Activated naive CD4-positive, alpha-beta T cell treated with anti-CD3 and anti-CD28 coated beads, Interleukin-2, amount 50 U/mL, for 24 hours (primary cell): ENCODE results near the gene ARMC7.
A peak's percentile ranks its signal among the peaks of the same experiment; 100 is the strongest.
"Not testable (repeated sequence)": the region's sequence is repeated elsewhere in the genome, so short reads cannot be mapped to it uniquely, and the experiment has no call there.

Experiments
- H3K27ac Mint-ChIP-seq: one replicate; pipeline ENCODE4 v1.8.0; 2021; ENCODE audit warnings: mild to moderate bottlenecking, mixed read lengths
- H3K27me3 Mint-ChIP-seq: one replicate; pipeline ENCODE4 v1.8.0; 2021; ENCODE audit warnings: mixed read lengths
- H3K36me3 Mint-ChIP-seq: one replicate; pipeline ENCODE4 v1.8.0; 2021; ENCODE audit warnings: mixed read lengths
- H3K4me1 Mint-ChIP-seq: one replicate; pipeline ENCODE4 v1.8.0; 2021; ENCODE audit warnings: mixed read lengths
- H3K4me3 Mint-ChIP-seq: one replicate; pipeline ENCODE4 v1.8.0; 2021; ENCODE audit warnings: mild to moderate bottlenecking, mixed read lengths
- H3K9me3 Mint-ChIP-seq: one replicate; pipeline ENCODE4 v1.8.0; 2021; ENCODE audit warnings: mixed read lengths

The ARMC7 gene

GRCh38 chr17:75147878-75148546, 38.2 kb downstream of the ARMC7 start:
- H3K36me3 Mint-ChIP-seq, result peaks cover 11% of the 10 kb centered on the region

GRCh38 chr17:75151930-75152329, 42.2 kb downstream of the ARMC7 start:
- no peaks in the 10 kb centered on the region for H3K9me3 Mint-ChIP-seq
- peak overlapping the region; percentile 93 for H3K4me3 Mint-ChIP-seq
- peaks cover 6% of the 10 kb centered on the region for H3K36me3 Mint-ChIP-seq
- no peaks in the 10 kb centered on the region for H3K27me3 Mint-ChIP-seq
- H3K4me1 Mint-ChIP-seq, result peaks cover 33% of the 10 kb centered on the region
- H3K27ac Mint-ChIP-seq, result peak overlapping the region; percentile 57

More at GRCh38 chr17:75147878-75148546, 38.2 kb downstream of the ARMC7 start:
- H3K4me1 Mint-ChIP-seq, result peaks cover 17% of the 10 kb centered on the region
- no peak overlapping the region for H3K4me3 Mint-ChIP-seq
- no peaks in the 10 kb centered on the region for H3K9me3 Mint-ChIP-seq
- H3K27me3 Mint-ChIP-seq, result no peaks in the 10 kb centered on the region
- H3K27ac Mint-ChIP-seq, result peak overlapping the region; percentile 35

- Mint-ChIP-seq H3K27ac (peak overlapping the region; percentile 41), H3K27me3 (no peaks in the 10 kb centered on the region), H3K4me1 (peaks cover 33% of the 10 kb centered on the region), H3K4me3 (peak overlapping the region; percentile 93), H3K9me3 (no peaks in the 10 kb centered on the region), H3K36me3 (peaks cover 2% of the 10 kb centered on the region)
Observed at GRCh38 chr17:75152523-75152921, 42.8 kb downstream of the ARMC7 start.

- Mint-ChIP-seq H3K27me3 (no peaks in the 10 kb centered on the region), H3K4me1 (peaks cover 33% of the 10 kb centered on the region), H3K27ac (peak overlapping the region; percentile 53), H3K4me3 (peak overlapping the region; percentile 93), H3K9me3 (no peaks in the 10 kb centered on the region), H3K36me3 (peaks cover 2% of the 10 kb centered on the region)
Observed at GRCh38 chr17:75152922-75153779, 43.4 kb downstream of the ARMC7 start.

- Mint-ChIP-seq H3K27ac (peak overlapping the region; percentile 53), H3K9me3 (no peaks in the 10 kb centered on the region), H3K4me3 (peak overlapping the region; percentile 93), H3K27me3 (no peaks in the 10 kb centered on the region), H3K36me3 (no peaks in the 10 kb centered on the region), H3K4me1 (peaks cover 33% of the 10 kb centered on the region)
Observed at GRCh38 chr17:75153780-75154194, 44.0 kb downstream of the ARMC7 start.

DNA sequence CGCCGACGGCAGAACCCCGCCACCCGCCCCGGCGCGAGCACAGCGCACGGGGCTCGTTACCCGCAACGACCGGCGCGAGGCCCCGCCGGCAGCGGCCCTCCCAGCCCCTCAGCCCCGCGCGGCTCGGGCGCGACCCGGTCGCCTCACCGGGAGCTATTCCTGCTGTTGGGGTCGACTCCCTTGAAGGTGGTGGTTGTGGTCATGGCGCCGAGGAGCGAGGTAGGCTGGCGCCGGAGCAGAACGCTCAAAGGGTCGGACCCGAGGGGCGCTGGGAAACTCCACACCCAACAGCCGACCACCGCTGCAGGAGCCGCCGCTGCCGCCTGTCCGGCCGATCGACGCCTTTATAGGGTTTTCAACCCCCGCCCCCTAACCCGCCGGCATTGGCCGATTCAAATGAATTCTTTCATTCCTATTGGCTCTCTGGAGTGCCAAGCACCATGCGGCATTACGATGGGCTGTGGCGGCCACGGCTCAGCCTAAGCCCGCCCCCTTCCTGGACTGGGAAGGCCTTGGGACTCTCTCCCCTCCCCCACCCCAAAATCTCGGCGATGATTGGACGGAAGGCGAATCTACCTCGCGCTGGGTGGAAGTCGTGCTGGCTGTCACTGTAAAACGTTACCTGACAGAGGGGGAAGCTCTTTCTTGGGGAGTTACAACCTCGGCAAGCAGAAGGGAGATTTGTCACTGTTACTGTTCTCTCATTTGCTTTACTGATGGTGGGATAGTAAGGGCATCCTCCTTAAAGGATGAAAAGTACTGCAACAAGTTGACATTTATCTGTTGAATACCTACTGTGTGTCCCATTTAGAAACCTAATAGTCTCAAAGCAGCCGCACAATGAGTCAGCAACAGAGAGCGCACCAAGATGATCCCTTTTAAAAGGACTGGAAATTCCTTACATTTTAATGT, 44.7 kb downstream of the ARMC7 start, which contains the start of gene JPT1:
JPT1 (minus strand) TSS at position 318 of the 912 bp plus-strand sequence; CDS start at position 203, 115 bp downstream.
- H3K27ac Mint-ChIP-seq, result peak within 1 kb of the TSS; percentile 93
- H3K4me1 Mint-ChIP-seq, result peaks cover 38% of the 10 kb centered on the region
- no peaks in the 10 kb centered on the region for H3K9me3 Mint-ChIP-seq
- H3K27me3 Mint-ChIP-seq, result no peaks in the 10 kb centered on the region
- H3K4me3 Mint-ChIP-seq, result peak within 1 kb of the TSS; percentile 93
- H3K36me3 Mint-ChIP-seq, result no peaks in the 10 kb centered on the region

GRCh38 chr17:75155191-75155601, 45.4 kb downstream of the ARMC7 start:
- Mint-ChIP-seq H3K9me3 (no peaks in the 10 kb centered on the region), H3K27me3 (no peaks in the 10 kb centered on the region), H3K4me3 (no peak overlapping the region), H3K4me1 (peaks cover 36% of the 10 kb centered on the region), H3K36me3 (no peaks in the 10 kb centered on the region), H3K27ac (peak overlapping the region; percentile 12)

GRCh38 chr17:75158480-75158879, 48.7 kb downstream of the ARMC7 start:
- H3K9me3 Mint-ChIP-seq, H3K27me3 Mint-ChIP-seq, H3K4me3 Mint-ChIP-seq, H3K36me3 Mint-ChIP-seq, H3K27ac Mint-ChIP-seq: not testable (repeated sequence)
- H3K4me1 Mint-ChIP-seq, result peaks cover 24% of the 10 kb centered on the region

GRCh38 chr17:75159196-75160031, 49.6 kb downstream of the ARMC7 start:
- Mint-ChIP-seq H3K27ac (no peak overlapping the region), H3K4me3 (no peak overlapping the region), H3K9me3 (no peaks in the 10 kb centered on the region), H3K36me3 (peaks cover 1% of the 10 kb centered on the region), H3K4me1 (peaks cover 22% of the 10 kb centered on the region), H3K27me3 (no peaks in the 10 kb centered on the region)

GRCh38 chr17:75160211-75160610, 50.4 kb downstream of the ARMC7 start:
- Mint-ChIP-seq H3K4me1 (peaks cover 15% of the 10 kb centered on the region), H3K27me3 (no peaks in the 10 kb centered on the region)

DNA sequence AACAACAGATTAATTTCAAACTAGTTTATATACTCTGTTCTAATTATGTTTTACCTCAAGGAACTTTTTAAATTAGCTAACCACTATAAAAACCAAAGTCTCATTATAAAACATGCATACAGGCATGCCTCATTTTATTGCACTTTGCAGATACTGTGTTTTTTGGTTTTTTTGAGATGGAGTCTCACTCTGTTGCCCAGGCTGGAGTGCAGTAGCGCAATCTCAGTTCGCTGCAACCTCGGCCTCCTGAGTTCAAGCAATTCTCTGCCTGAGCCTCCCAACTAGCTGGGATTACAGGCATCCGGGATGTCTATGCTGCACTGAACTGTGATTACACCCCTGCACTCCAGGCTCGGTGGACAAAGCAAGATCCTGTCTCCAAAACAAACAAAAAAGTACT, 53.3 kb downstream of the ARMC7 start:
- Mint-ChIP-seq H3K4me1 (peaks cover 10% of the 10 kb centered on the region), H3K9me3 (no peaks in the 10 kb centered on the region), H3K4me3 (no peak overlapping the region), H3K27ac (no peak overlapping the region), H3K27me3 (no peaks in the 10 kb centered on the region), H3K36me3 (peaks cover 3% of the 10 kb centered on the region)

More at GRCh38 chr17:75160211-75160610, 50.4 kb downstream of the ARMC7 start:
- no peaks in the 10 kb centered on the region for H3K9me3 Mint-ChIP-seq
- no peak overlapping the region for H3K27ac Mint-ChIP-seq
- no peak overlapping the region for H3K4me3 Mint-ChIP-seq
- H3K36me3 Mint-ChIP-seq, result peaks cover 1% of the 10 kb centered on the region

- not testable (repeated sequence) for H3K4me1 Mint-ChIP-seq, H3K9me3 Mint-ChIP-seq, H3K27ac Mint-ChIP-seq, H3K4me3 Mint-ChIP-seq, H3K36me3 Mint-ChIP-seq, H3K27me3 Mint-ChIP-seq
Observed at GRCh38 chr17:75164606-75165005, 54.8 kb downstream of the ARMC7 start.

DNA sequence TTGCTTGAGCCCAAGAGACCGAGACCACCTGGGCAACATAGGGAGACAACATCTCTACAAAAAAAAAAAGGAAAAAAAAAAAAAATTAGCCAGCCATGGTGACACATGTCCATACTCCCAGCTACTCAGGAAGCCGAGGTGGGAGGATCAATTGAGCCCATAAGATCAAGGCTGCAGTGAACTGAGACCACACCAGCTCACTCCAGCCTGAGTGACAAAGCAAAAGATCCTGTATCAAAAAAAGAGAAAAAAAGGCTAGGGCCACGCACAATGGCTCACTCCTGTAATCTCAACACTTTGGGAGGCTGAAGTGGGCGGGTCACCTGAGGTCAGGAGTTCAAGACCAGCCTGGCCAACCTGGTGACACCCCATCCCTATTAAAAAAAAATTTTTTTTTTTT, 59.2 kb downstream of the ARMC7 start:
- H3K36me3 Mint-ChIP-seq, result peaks cover 7% of the 10 kb centered on the region
- H3K4me1 Mint-ChIP-seq, result peaks cover 17% of the 10 kb centered on the region
- no peaks in the 10 kb centered on the region for H3K27me3 Mint-ChIP-seq
- no peak overlapping the region for H3K27ac Mint-ChIP-seq
- no peak overlapping the region for H3K4me3 Mint-ChIP-seq
- H3K9me3 Mint-ChIP-seq, result no peaks in the 10 kb centered on the region

DNA sequence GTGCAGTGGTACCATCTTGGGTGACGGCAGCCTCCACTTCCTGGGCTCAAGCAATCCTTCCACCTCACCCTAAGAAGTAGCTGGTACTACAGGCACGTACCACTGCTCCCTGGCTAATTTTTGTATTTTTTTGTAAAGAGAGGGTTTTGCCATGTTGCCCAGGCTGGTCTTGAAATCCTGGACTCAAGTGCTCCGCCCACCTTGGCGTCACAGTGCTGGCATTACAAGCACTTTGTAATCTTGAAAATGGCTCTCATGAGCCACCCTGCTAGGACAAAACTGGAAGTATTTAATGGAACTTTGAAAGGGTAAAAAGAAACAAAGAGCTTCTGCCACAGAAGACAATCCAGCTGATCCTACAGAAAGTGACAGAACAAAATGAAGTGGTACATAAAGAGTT, 63.8 kb downstream of the ARMC7 start:
- Mint-ChIP-seq H3K4me3 (no peak overlapping the region), H3K27me3 (no peaks in the 10 kb centered on the region), H3K27ac (peak overlapping the region; percentile 74), H3K9me3 (no peaks in the 10 kb centered on the region), H3K36me3 (peaks cover 7% of the 10 kb centered on the region), H3K4me1 (peaks cover 26% of the 10 kb centered on the region)
